Mucosa of descending colon (tissue), 3 donors: ENCODE results near the gene BCL11B. TPM values are rescaled to one million over a fixed set of nuclear protein-coding genes. Genes with fewer than 3 reads are reported as not detected.

ENCODE experiments used
- ATAC-seq: fragments of 200-7000 bp; cut with Tn5 transposase; one replicate; pipeline ENCODE4 v1.9.1; 2020; ENCODE audit warnings: mild to moderate bottlenecking, moderate library complexity
- DNase-seq, 3 donors: peaks; one replicate each; pipeline ENCODE4 v3.0.0-alpha.2; 2020
- H3K36me3 ChIP-seq: fragments of 200-600 bp; one replicate; pipeline ENCODE4 v1.8.0; 2021; ENCODE audit warnings: low read depth, mild to moderate bottlenecking
- H3K4me1 ChIP-seq: fragments of 200-600 bp; one replicate; pipeline ENCODE4 v1.8.0; 2021; ENCODE audit warnings: low read depth, mild to moderate bottlenecking
- H3K4me3 ChIP-seq: fragments of 200-600 bp; one replicate; pipeline ENCODE4 v1.8.0; 2021; ENCODE audit warnings: mild to moderate bottlenecking
- H3K9me3 ChIP-seq: fragments of 200-600 bp; one replicate; pipeline ENCODE4 v1.8.0; 2021; ENCODE audit warnings: mild to moderate bottlenecking
- intact Hi-C, 2 donors: fragments of 100-400 bp; cut with DNase I in 1 of 2; cut with micrococcal nuclease in 1 of 2; formaldehyde crosslinking; loops; one replicate each; pipeline versions ENCODE4 v1.11.0 to v1.11.1; 2022; cut with DNase I, micrococcal nuclease
- total RNA-seq, 3 donors: library from RNA; stranded (reverse); fragmentation: NEBNext Ultra II Directional in 2 of 3; extraction: Animal tissue kit (Norgen Biotek cat#: 25700) in 2 of 3; gene quantifications; one replicate each; pipeline versions ENCODE4 v1.2.1 to v1.2.4, GENCODE V29; 2021 to 2023
- TF ChIP-seq, protein P1 (sequence below): fragments of 200-600 bp; IDR thresholded peaks from one replicate; pipeline ENCODE4 v1.8.0; 2022; ENCODE audit warnings: antibody characterized with exemption, mild to moderate bottlenecking
- donor health status: DM: no; HTN: no; CAD: no; lungs with moderate emphysema.
- donor health status: DM: no; HTN: no; CAD: no.
- donor health status: DM: no; HTN: yes; CAD: no.

Gene BCL11B
- total RNA-seq, 3 donors from 2014 or later: 2.5 to 5.6 (median 4.9) TPM

- no peak overlapping the region for H3K4me3 ChIP-seq
- TF ChIP-seq, protein P1, sequence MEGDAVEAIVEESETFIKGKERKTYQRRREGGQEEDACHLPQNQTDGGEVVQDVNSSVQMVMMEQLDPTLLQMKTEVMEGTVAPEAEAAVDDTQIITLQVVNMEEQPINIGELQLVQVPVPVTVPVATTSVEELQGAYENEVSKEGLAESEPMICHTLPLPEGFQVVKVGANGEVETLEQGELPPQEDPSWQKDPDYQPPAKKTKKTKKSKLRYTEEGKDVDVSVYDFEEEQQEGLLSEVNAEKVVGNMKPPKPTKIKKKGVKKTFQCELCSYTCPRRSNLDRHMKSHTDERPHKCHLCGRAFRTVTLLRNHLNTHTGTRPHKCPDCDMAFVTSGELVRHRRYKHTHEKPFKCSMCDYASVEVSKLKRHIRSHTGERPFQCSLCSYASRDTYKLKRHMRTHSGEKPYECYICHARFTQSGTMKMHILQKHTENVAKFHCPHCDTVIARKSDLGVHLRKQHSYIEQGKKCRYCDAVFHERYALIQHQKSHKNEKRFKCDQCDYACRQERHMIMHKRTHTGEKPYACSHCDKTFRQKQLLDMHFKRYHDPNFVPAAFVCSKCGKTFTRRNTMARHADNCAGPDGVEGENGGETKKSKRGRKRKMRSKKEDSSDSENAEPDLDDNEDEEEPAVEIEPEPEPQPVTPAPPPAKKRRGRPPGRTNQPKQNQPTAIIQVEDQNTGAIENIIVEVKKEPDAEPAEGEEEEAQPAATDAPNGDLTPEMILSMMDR: no peak
- ATAC-seq (peak; percentile 58), DNase-seq (peak; percentile 54 to 74 (median 71))
- no peaks in the 10 kb centered on the region for H3K9me3 ChIP-seq
- no peaks in the 10 kb centered on the region for H3K36me3 ChIP-seq
- intact Hi-C loops: no loop called here
- H3K4me1 ChIP-seq: peaks cover 33% of the 10 kb centered on the region
These were observed 46.3 kb upstream of the BCL11B start for GRCh38 chr14:99318091-99318958.

DNA sequence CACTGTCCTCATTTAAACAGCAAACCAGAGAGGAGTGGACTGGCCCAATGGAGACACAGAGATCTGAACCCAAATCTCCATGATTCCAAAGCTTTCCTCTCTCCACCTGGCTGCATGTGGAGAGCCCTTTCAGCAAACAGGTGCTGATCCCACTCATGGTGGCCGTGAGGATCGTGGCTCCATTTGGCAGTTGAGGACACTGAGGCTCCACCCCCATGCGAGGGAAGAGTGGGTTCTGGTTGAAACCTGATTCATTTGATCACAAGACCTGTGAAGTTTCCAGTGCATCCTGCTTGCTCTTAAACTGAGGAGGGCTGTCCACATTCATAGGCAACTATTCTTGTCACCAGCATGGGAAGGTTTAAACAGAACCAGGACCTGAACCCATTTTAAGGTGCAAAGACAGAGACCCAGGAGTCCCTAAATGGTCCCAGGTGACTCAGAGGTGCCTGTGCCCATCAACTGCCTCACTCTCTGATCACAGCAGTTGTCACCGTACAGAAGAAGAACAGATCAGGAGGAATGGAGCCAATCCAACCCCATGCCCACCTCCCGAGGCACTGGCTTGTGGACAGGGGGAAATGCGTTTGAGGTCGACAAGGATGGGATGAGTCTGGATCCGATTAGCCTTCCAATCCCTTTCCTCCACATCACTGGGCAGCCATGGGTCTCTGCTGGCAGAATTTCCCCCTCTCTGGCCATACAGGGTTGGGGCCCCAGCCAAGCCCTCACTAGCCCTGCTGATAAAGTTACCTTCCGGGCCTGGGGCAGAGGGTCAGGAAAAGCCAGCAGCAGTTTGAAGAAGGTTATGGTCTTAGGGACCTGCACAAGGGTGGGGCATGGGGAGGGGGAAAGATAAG is 45.5 kb upstream of the BCL11B start:
- peak; percentile 24 for ATAC-seq
- H3K4me1 ChIP-seq: peaks cover 33% of the 10 kb centered on the region

GRCh38 chr14:99316281-99317163 is 44.5 kb upstream of the BCL11B start:
- Histone ChIP-seq H3K36me3 (no peaks in the 10 kb centered on the region), H3K4me3 (no peak overlapping the region), H3K9me3 (no peaks in the 10 kb centered on the region), H3K4me1 (peaks cover 33% of the 10 kb centered on the region)
- peak; percentile 83 for ATAC-seq
- TF ChIP-seq, protein P1: no peak
- peak; percentile 85 to 89 (median 87) for DNase-seq
- intact Hi-C loops: no loop called here

More for the DNA sequence above, 45.5 kb upstream of the BCL11B start:
- Histone ChIP-seq H3K36me3 (no peaks in the 10 kb centered on the region), H3K4me3 (no peak overlapping the region), H3K9me3 (no peaks in the 10 kb centered on the region)
- TF ChIP-seq, protein P1: no peak
- peak in 1 of 3 donors; percentile 55 for DNase-seq
- intact Hi-C loops: no loop called here

GRCh38 chr14:99315197-99315596 is 43.2 kb upstream of the BCL11B start:
- DNase-seq (no peak), ATAC-seq (no peak)
- Histone ChIP-seq H3K4me3 (no peak overlapping the region), H3K4me1 (peaks cover 29% of the 10 kb centered on the region), H3K9me3 (no peaks in the 10 kb centered on the region), H3K36me3 (no peaks in the 10 kb centered on the region)
- TF ChIP-seq, protein P1: no peak
- intact Hi-C loops: no loop called here

- TF ChIP-seq, protein P1: no peak
- ATAC-seq (no peak), DNase-seq (no peak)
- Histone ChIP-seq H3K36me3 (no peaks in the 10 kb centered on the region), H3K9me3 (no peaks in the 10 kb centered on the region), H3K4me1 (peaks cover 26% of the 10 kb centered on the region), H3K4me3 (no peak overlapping the region)
- intact Hi-C loops: no loop called here
These were observed 42.6 kb upstream of the BCL11B start for GRCh38 chr14:99314623-99315022.
